Activated T-cell treated with anti-CD3 and anti-CD28 coated beads, Interleukin-2, amount 50 U/mL, for 48 hours (primary cell): ENCODE measurements around the gene CALML3.
A peak's percentile ranks its signal among the peaks of the same experiment; 100 is the strongest.

Source experiments
- DNase-seq, 2 experiments: peaks; one replicate each; pipeline ENCODE4 v3.0.0-alpha.2; 2020

CALML3 gene

DNA sequence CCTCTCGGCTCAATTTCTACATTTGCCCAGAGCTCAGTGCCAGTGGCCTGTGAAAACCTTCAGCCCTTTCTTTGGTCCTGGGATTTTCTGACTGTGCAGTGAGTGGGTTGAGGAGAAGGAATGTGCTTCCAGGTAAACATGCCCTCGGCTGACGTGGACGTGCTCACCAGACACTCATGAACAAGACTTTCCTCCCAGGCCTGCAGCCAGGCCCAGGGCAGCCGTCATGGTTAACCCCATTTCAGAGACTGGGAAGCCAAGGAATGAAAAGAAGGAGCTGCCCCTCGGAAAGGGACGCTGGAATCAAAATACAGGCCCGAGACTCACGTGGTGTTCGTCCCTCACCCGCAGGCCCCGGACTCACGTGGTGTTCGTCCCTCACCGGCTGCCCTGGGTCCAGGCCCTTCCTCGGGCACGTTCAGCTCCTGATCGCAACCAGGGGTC is 16.6 kb upstream of the CALML3 start:
- no peak for DNase-seq

DNA sequence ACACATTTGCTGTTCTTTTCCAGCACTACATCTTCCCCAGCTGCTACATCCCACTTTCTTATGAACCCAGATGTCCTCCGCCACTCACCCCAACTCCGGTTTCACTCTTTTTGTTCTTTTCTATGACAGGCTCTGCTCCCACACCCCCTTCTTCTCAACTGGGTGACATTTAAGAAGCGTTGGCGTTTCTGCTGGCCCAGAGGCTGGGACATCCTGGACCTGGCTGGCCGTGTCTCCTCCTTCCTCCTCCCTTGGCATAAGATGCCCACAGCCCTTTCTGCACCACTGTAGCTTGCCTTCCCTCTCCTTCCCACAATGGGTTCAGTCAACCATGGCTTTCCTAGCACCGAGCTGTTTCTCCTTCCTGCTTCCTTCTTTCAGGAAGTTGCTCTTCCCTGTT is 16.0 kb upstream of the CALML3 start:
- no peak for DNase-seq

DNA sequence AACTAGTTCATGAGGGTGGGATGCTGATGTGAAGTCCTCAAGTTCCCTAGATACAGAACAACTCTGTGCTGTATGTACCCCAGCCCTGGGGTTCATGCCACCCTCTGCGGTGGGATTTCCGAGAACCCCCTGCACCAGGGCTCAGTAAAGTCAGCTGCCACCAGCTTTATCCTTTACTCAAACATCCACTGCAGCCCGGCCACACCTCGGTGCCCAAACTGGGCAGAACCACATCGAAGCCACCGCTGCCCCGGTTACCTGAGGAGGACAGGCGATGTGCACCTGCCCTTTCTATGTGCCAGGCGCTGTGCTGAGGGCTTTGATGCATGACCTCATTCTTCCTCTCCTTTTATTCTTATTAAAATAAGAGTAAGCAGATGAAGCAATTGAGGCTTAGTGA is 15.5 kb upstream of the CALML3 start:
- no peak for DNase-seq

DNA sequence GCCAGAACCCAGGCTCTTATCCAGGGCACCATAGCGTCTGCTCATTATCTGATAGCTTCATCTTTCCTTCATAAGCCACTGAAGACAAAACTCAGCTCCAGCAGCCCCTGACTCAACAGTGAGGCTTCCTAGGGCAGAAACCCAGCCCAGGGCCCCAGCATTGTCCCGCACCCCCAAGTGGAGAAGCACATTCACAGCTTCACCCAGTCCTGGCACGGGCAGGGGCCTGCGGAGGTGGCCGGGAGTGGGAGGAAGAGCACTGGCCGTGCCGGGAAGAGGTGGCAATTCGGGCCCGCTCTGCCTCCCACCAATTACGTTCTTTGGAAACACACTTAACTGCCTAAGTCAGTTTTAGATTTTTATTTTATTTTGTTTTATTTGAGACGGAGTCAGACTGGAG is 15.1 kb upstream of the CALML3 start:
- no peak for DNase-seq

DNA sequence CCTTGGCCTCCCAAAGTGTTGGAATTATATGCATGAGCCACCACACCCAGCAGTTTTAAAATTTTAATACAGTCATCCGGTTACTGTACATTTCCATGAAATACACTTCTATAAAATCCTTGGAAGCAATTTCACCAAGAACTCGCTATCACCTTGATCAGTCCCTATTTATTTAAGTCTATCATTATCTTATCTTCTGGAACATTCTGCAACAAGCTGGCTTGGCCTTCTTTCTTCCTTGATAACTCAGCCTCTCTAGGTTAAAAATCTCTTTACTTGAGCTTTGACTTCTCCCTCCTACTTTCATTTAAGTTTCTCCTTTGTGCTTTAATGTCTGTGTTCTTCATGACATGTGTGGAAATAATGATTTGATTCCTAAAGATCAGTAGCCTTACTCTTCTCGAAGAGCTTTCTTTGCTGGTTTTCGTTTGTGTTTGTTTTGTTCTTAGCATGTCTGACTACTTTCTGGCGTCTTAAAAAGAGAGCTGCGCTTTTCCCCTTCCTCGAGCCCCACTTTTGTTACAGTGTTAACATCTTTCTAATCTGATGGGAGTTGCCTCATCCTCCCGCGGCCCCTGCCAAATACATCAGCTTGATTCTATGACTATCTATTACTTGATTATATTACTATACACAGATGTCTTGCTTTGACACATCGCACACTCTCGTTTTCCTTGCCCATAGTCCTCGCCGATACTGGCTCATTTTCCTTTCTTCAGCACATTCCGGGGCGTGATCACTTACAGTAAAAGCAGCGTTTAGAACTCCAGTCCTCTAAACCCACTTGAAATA is 14.3 kb upstream of the CALML3 start:
- no peak for DNase-seq

DNA sequence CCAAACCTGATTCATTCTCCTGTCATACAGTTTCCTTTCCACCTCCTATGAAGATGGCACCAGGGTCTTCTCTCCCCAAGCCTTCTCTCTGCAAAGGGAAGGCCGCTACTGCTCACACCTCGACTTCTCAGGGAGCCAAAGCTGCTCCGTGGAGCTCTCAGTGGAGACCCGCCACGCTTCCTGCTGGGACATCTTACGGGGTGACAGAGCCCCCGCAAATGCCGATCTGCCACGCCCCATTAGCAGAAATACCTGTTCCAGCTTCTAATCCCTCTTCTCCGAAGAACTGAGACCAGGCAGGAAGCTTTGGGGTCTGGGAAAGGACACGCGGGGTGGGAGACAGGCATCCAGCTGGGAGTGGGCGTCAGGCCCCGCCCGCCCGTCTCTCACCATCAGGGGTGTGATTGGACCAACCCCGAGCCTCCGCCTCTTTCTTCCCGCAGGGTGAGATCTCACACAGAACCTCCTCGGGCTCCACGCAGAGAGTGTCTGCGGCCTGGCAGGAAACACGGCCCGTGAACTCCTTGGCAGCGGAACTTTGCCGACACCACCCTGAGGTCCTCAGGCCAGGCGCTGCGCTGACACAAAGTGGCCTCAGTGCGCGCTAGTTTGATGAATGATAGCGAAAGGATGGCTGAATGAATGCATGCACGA is 13.4 kb upstream of the CALML3 start:
- DNase-seq = no peak

DNA sequence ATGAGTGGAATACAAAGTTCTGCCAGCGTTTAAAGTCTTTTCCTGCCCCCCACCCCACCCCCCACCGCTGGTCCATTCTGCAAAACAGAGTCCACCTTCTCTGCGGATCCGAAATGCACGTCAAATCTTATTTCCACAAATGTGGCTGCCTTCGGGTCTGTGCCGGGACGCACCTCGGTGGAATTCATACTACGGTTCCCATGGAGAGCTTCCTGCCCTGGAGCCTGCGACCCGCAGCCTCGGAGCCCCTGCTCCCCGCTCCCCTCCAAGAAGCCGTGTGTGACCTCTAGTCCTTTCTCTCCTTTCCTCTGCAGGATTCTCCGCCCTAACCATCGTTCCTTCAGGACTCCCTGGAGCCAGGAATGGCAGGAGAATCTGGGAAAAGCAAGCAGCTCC is 12.9 kb upstream of the CALML3 start:
- DNase-seq = no peak

DNA sequence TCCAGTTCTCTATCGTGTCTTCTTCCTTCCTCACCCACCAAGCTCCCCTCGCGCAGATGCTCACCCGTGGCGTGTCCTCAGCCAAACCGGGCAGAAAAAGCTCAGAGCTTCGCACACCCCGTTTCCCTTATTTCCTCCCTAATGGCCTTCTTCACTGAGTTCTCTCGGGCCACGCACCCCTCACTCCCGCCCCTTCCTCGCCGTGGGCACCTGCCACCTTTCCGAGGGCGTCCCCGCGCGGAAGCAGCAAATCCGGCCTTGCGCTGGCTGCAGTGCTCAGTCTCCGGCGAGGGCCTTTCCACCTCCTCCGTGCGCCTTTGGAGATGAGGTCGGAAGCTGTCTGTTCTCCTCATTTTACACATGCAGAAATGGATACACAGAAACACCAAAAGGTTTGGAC is 12.4 kb upstream of the CALML3 start:
- DNase-seq = no peak

DNA sequence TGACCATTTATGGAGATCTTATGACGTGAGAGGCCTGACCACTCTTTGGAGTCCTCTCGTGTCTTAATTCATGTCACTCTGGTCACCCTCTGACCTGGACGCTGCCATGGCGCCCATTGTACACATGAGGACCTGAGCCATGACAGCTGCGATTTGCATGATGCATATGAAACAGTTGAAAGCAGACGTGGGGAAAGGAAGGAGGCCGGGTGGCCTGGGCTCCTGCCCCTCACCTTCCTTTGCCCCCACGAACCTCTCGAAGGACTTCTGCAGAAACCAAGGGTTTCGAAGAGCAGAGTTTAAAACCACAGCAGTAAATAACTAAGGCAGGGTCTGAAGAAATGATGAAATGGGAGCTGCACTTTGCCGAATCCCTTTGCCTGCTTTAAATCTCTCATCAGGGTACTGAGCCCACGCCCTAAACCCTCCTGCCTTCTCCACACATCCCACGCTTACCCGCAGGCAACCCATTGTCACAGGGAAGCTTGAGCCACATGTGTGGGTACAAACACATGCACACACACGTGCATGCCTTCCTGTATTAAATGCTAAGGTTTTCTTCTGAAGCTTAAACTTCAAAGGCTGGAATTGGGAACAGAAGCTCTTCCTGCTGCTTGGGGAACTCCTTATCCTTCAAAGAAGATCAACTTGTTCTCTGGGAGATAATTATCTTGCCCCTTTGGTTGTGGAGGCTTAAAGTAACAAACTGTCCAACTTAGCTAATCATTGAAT is 11.7 kb upstream of the CALML3 start:
- peak; percentile 35 to 45 for DNase-seq

DNA sequence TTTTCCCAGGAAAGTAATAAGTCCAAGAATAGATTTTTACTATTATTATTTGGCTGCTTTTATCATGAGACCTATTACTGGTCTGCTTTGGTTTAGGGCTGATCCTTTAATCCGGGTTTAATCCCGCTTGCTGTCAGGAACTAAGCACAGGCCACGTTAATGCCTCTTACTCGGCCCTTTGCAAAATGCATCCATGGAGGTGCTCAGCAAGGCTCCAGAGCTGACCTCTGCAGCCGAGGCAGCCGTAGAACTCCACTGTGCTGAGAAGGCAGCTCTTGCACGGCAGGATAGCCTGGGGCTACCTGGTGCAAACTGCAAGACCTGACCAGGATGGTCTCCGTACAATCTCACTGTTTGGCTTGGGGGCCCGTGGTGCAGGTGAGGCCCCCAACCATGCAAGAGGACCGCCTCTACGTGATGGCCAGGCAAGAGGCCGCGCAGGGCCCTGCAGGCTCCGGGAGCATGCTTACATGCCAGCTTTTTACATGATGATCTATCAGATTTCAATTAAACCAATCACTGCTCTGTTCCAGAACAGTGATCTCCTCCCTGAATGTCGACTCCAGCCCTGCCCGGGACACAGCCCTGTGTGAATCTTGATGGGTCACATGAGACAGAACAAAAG is 10.4 kb upstream of the CALML3 start:
- DNase-seq = no peak

DNA sequence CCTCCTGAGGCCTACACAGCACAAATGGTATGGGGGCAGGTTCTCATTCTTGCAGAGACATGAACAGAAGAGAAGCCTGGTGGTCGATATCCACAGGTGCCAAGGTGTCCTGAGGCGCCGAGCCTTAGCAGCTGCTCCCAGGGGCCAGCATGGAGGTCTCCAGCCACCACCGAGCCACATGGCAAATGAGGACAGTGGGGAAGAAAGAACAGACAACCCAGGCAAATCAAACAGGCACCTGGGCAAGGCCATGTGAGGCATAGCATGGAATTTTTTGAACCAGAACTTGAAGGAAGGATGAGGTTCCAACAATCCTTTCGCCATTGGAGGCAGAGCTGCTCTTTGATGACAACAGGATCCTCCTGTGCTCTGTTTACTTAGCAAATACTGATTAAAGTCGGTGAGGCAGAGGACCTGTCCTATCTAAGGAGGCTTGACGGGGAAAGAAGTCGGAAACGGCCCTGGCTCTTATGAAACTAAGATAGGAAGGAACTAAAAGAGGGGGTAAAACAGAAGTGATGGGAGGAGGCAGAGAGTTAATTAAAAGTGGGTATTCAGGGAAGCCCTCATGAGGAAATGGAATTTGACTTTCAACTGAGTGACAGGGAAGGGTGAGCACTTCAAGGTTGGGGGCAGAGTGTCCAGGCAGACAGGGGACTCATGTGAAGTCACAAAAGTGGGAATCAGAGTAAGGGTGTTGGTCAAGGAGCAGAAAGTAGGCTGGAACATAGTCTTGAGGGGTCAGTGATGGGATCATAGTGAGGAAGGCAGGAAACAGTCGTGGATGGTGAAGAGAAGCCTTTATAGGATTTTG is 8.6 kb upstream of the CALML3 start:
- no peak for DNase-seq

DNA sequence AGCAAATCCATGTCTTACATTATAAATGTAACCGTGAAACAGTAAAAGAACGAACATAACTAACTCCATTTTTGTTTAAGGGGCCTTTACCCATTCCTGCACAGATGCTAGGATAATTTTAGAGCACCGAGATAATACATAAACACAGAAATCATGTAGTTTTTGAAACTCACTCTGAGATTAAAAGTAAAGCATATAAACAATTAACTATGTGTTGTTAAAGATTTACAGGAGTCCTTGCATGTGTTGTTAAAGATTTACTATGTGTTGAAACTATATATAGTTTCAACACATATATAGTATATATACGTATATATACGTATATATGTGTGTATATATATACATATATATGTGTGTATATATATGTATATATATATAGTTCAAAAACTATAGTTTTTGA is 7.2 kb upstream of the CALML3 start:
- DNase-seq = no peak

DNA sequence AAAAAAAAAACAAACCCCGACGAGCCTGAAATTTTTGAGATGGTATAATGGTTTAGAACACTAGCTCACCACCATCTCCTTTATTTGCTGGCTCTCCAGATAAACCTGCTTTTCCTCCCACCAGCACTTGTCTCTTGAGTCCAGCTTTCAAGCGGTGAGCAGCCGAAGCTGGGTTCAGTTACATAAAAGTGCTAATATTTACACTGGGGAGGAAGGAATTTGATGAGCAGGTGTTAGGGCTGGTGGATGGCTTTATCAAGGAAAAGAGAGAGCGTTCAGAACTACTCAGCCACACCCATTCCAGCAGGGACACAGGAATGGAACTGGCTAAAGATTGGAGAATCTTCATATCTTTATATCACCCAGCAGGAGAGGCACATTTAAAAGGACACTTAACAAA is 6.6 kb upstream of the CALML3 start:
- no peak for DNase-seq

DNA sequence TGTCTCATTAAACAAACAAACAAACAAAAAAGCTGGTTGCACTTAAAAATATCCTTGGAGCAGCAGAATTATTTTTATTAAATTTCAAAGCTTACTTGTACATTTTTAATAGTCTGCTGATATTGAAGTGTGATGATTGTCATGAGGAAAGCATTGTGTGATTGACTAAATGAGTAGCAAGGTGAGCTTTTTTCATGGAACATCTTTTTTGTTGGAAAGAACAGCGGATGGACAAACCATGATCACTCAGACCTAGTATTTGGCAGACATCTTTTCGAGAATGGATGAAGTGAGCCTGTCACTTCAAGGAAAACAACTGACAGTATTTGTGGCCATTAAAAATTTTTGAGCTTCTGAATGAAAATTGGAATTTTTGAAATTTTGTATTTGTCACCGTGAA is 5.7 kb upstream of the CALML3 start:
- no peak for DNase-seq

DNA sequence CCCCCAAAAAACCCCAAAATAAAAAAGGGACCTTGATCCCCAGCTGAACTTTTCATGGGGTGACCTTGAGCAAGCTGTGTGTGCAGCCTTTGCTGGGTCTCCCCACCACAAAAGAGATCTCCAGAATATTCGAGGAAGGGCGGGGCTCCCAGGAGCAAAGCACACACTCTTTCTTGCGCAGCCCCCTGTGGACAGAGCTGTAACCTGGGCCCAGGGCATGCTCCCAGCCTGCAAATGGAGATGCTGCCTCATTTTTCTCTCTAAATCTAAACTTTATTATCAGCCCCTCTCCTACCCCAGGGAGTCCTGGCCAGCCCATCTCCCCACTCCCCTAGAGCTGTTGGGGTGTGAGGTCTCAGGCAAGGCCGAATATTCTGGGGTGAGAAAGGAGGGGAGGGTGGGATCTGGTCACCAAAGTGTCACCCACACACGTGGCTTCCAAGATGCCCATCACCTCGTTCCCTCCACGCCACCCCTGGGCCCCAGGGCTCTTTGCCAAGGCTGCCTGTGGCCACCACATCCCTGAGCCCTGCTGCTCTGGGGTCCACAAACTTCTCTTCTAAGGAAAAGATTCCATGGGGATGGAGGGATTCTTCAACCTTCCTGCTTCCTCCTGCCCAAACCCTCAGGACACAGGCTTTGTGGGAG is 1.7 kb upstream of the CALML3 start:
- no peak for DNase-seq

DNA sequence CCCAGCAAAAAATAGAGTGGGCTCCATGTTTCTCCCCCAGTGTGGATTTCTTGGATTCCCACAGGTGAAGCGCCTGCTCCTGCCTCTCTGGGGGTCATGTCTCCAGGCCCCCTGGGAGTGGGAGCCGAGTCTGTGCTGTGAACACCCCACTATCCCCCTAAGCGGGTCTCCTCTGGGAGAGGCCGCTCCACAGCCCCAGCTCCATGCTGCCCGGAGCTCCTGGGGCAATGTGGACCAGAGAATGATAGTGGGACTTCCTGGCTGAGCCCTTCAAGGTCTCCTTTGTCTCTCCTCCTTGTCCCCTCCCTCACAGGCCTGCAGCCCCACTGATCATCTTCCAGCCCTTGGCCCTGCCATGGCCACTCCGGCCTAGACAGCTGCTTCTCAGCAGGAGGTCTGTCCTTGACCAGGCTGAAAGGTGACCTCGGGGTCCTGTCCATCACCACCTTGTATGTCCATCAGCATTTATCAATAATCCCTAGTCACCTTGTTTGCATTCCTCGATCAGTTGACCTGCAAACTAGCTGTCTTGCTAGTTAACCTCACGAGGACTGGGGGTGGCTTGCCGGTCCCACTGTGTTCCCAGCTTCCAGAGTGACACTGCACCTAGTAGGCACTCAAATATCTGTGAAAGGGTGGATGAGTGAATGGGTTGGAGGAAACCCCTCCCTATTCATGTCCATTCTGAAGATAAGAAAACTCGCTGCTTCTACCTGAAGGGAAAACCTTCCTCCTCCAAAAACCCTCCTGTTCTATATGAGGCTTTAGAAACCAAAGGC is 776 bp upstream of the CALML3 start:
- no peak for DNase-seq

DNA sequence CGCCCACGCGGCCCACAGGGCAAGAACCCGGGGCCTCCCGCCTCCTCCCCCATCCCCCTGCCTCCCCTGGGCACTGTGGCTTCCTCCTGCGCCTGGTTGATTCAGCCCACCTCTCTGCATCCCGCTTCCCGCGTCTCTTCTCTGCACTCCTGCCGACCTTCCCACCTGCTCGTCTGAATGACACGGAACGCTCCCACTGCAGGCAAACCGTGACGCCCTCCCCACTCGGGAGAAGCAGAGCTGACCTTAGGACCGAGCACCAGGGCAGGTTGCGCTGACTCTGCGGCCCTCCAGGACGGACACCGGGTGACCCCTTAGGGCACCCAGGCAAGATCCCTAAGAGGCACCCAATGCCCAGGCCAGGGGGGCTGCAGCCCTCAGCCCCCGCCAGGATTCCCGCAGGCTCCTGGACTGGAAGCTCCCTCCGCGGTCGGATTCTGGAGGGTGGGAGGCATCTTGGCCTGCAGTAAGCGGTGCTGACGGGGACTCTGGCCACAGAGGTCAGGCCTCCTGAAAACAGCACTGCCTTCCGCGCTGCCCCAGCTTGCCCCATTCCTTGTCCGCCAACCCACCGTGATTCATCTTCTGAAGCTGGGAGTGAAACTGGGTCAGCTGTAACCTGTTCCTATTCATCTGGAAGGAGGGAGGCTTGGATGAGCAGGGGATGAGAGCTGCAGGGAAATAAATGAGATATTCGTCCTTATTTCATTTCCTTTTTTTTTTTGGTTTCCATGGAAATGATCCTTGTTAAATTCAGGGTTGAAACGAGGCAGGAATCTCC is 990 bp downstream of the CALML3 start:
- no peak for DNase-seq

DNA sequence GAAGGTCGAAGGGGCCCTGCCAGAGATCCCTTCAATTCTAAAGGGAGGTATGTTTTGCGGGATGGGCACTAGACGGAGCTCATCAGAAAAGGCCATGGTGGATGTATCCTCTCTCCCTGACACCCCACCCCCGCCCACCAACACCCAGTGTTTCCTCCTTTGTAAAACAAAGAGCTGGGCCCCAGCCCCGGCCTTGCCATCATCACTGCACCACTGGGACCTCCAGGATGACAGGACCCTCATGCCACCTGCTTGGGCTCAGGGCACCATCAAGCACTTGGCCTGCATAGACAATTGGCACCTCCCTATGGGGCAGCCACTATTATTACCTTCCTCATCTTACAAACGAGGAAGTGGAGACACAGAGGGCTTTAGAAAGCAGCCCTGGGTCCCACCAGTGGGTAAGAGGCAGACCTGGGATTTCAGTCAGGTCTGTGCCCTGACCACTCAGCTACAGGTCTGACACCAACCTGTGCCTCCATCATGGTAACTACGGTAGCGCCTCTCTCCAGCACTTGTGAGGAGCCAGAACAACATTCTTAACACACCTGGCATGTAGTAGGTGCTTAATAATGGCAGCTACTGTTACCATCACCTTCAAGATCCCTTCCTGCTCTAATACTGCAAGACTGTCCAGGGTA is 2.0 kb downstream of the CALML3 start:
- DNase-seq = no peak

DNA sequence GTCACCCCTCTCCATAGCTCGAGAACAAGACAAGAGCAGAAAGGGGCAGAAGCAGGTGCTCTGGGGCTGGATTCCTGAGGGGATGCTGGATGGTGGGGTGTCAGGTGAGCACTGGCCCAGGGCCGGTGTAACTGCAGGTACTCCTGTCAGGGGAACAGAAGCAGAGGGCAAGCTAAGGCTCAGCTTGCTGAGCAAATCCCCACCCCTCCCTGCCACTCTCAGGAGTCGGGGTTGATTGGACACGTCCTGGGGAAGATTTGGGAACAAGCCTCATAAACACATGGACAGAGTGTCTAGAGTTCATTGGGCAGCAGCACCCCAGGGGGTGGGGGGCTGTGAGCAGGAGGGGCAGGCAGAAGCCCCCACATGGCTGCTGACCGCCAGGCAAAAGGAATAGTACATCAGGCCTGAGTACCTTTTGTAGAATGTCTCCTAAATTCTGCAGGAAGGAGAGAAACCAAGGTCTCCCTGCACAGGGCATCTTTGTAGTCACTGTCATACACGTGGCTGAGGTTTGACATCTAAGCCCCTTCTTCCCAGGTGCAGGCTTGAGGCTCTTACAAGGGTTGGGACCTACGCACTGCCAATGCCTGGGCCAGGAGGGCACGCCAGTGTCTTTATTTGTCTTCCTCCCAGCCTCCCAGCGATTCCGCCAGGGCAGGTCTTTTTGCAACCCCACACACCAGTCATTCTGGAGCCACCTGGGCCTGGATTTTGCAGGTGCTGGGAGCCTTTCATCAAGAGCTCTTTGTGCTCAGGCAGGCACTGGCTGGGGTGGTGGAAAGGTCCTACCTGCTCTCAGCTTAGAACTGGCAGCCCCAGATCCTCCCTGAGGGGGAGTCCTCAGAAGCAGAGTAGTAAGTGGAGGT is 2.8 kb downstream of the CALML3 start:
- DNase-seq = no peak
